ENCODE measurements around the gene HIPK4.

DNA sequence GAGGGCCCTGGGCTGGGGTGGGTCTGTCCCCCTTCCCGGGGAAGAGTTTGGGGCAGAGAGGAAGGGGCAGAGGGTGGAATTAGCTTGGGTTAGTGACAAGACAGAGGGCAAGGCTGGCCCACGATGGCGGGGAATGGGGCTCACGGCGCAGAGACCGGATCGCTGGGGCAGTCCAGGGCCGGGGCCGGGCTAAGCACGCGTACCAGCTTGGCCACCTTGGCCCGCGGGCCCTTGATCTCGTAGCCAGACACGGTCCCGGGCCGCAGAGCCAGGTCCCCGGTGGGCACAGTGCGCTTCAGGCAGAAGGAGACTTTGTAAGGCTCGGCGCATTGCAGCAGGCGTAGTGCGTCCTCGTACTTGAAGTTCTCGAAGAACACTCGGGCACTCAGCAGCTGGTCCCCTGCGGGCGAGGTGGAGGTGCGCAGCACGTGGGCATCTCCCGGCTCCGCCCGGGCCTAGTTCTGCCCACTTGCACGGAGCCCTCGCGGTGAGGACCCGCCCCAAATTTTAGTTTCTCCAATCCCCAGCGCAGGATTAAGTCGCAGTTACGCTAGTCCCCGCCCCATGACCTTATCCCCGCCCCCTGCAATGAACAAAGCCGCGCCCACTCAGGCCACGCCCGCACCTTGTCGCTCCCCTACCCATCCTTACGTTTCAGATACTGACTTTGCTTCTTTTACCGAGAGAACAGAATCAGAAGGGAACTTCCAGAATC, 8.6 kb upstream of the HIPK4 start:
- TF ChIP-seq, protein P1, sequence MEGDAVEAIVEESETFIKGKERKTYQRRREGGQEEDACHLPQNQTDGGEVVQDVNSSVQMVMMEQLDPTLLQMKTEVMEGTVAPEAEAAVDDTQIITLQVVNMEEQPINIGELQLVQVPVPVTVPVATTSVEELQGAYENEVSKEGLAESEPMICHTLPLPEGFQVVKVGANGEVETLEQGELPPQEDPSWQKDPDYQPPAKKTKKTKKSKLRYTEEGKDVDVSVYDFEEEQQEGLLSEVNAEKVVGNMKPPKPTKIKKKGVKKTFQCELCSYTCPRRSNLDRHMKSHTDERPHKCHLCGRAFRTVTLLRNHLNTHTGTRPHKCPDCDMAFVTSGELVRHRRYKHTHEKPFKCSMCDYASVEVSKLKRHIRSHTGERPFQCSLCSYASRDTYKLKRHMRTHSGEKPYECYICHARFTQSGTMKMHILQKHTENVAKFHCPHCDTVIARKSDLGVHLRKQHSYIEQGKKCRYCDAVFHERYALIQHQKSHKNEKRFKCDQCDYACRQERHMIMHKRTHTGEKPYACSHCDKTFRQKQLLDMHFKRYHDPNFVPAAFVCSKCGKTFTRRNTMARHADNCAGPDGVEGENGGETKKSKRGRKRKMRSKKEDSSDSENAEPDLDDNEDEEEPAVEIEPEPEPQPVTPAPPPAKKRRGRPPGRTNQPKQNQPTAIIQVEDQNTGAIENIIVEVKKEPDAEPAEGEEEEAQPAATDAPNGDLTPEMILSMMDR (conservative IDR thresholded peaks at IDR 0.05; ENCODE audit: low read length), result no peak
- no peak for TF ChIP-seq EZH2phosphoT487 (IDR thresholded peaks at IDR 0.05; ENCODE audit: borderline replicate concordance)
